ENCODE results near the gene ATP11A. TPM values are rescaled to one million over a fixed set of nuclear protein-coding genes. Genes with fewer than 3 reads are reported as not detected.
A peak's percentile ranks its signal among the peaks of the same experiment; 100 is the strongest.

Gene ATP11A
- total and polyA plus RNA-seq, 9 donors, result 11.9 to 26.7 (median 21.3) TPM

- Histone ChIP-seq H3K9me3 (replicated peaks; ENCODE audit: control insufficient read depth, low read depth, low read length) (no peaks in the 10 kb centered on the region), H3K4me1 (ENCODE audit: control insufficient read depth, insufficient read depth, low read length) (peaks cover 9% of the 10 kb centered on the region), H3K27ac (ENCODE audit: low read length) (no peak overlapping the region), H3K4me3 (ENCODE audit: low read length) (no peak overlapping the region), H3K36me3 (ENCODE audit: control insufficient read depth, insufficient read depth, low read length) (no peaks in the 10 kb centered on the region), H3K27me3 (ENCODE audit: control insufficient read depth, insufficient read depth, low read length) (peaks cover 2% of the 10 kb centered on the region)
- 87% methylated on average over 25 of the region's 36 CpGs for WGBS (ENCODE audit: insufficient coverage)
- no peak for DNase-seq
Measured at GRCh38 chr13:112774829-112775565, 85.2 kb downstream of the ATP11A start.

- Histone ChIP-seq H3K27ac (ENCODE audit: low read length) (no peak overlapping the region), H3K4me1 (ENCODE audit: control insufficient read depth, insufficient read depth, low read length) (peaks cover 5% of the 10 kb centered on the region), H3K27me3 (ENCODE audit: control insufficient read depth, insufficient read depth, low read length) (peaks cover 2% of the 10 kb centered on the region), H3K4me3 (ENCODE audit: low read length) (no peak overlapping the region), H3K36me3 (ENCODE audit: control insufficient read depth, insufficient read depth, low read length) (no peaks in the 10 kb centered on the region), H3K9me3 (replicated peaks; ENCODE audit: control insufficient read depth, low read depth, low read length) (no peaks in the 10 kb centered on the region)
- 50% methylated on average over 20 of the region's 25 CpGs for WGBS (ENCODE audit: insufficient coverage)
- no peak for DNase-seq
Measured at GRCh38 chr13:112775791-112776279, 86.0 kb downstream of the ATP11A start.

- Histone ChIP-seq H3K27ac (ENCODE audit: low read length) (no peak overlapping the region), H3K4me1 (ENCODE audit: control insufficient read depth, insufficient read depth, low read length) (peaks cover 6% of the 10 kb centered on the region), H3K36me3 (ENCODE audit: control insufficient read depth, insufficient read depth, low read length) (no peaks in the 10 kb centered on the region), H3K27me3 (ENCODE audit: control insufficient read depth, insufficient read depth, low read length) (peaks cover 2% of the 10 kb centered on the region), H3K9me3 (replicated peaks; ENCODE audit: control insufficient read depth, low read depth, low read length) (no peaks in the 10 kb centered on the region), H3K4me3 (ENCODE audit: low read length) (no peak overlapping the region)
- WGBS (ENCODE audit: insufficient coverage), result 100% methylated on average over 2 of the region's 9 CpGs
- no peak for DNase-seq
Measured at GRCh38 chr13:112776354-112776753, 86.5 kb downstream of the ATP11A start.

GRCh38 chr13:112776971-112777370 is 87.1 kb downstream of the ATP11A start:
- H3K4me1 ChIP-seq (ENCODE audit: control insufficient read depth, insufficient read depth, low read length), result peaks cover 11% of the 10 kb centered on the region
- H3K9me3 ChIP-seq (replicated peaks; ENCODE audit: control insufficient read depth, low read depth, low read length), result no peaks in the 10 kb centered on the region
- H3K36me3 ChIP-seq (ENCODE audit: control insufficient read depth, insufficient read depth, low read length), result no peaks in the 10 kb centered on the region
- no peak overlapping the region for H3K27ac ChIP-seq (ENCODE audit: low read length)
- WGBS (ENCODE audit: insufficient coverage), result 88% methylated on average over 10 of the region's 11 CpGs
- H3K27me3 ChIP-seq (ENCODE audit: control insufficient read depth, insufficient read depth, low read length), result peaks cover 2% of the 10 kb centered on the region
- H3K4me3 ChIP-seq (ENCODE audit: low read length), result no peak overlapping the region
- DNase-seq, result no peak

- 70% methylated on average over 22 of the region's 27 CpGs for WGBS (ENCODE audit: insufficient coverage)
- peaks cover 2% of the 10 kb centered on the region for H3K27me3 ChIP-seq (ENCODE audit: control insufficient read depth, insufficient read depth, low read length)
- DNase-seq, result no peak
- peaks cover 17% of the 10 kb centered on the region for H3K4me1 ChIP-seq (ENCODE audit: control insufficient read depth, insufficient read depth, low read length)
- H3K36me3 ChIP-seq (ENCODE audit: control insufficient read depth, insufficient read depth, low read length), result no peaks in the 10 kb centered on the region
- no peak overlapping the region for H3K4me3 ChIP-seq (ENCODE audit: low read length)
- no peaks in the 10 kb centered on the region for H3K9me3 ChIP-seq (replicated peaks; ENCODE audit: control insufficient read depth, low read depth, low read length)
- H3K27ac ChIP-seq (ENCODE audit: low read length), result no peak overlapping the region
Measured at GRCh38 chr13:112777637-112778406, 88.0 kb downstream of the ATP11A start.

- Histone ChIP-seq H3K27me3 (ENCODE audit: control insufficient read depth, insufficient read depth, low read length) (no peaks in the 10 kb centered on the region), H3K36me3 (ENCODE audit: control insufficient read depth, insufficient read depth, low read length) (no peaks in the 10 kb centered on the region), H3K4me1 (ENCODE audit: control insufficient read depth, insufficient read depth, low read length) (peaks cover 24% of the 10 kb centered on the region), H3K4me3 (ENCODE audit: low read length) (no peak overlapping the region), H3K9me3 (replicated peaks; ENCODE audit: control insufficient read depth, low read depth, low read length) (no peaks in the 10 kb centered on the region), H3K27ac (ENCODE audit: low read length) (no peak overlapping the region)
- no peak for DNase-seq
- 82% methylated on average over 22 of the region's 23 CpGs for WGBS (ENCODE audit: insufficient coverage)
Measured at GRCh38 chr13:112779856-112780604, 90.2 kb downstream of the ATP11A start.

GRCh38 chr13:112781287-112781686 is 91.4 kb downstream of the ATP11A start:
- no peak overlapping the region for H3K27ac ChIP-seq (ENCODE audit: low read length)

GRCh38 chr13:112781881-112782361 is 92.1 kb downstream of the ATP11A start:
- Histone ChIP-seq H3K27ac (ENCODE audit: low read length) (no peak overlapping the region), H3K36me3 (ENCODE audit: control insufficient read depth, insufficient read depth, low read length) (peaks cover 10% of the 10 kb centered on the region), H3K9me3 (replicated peaks; ENCODE audit: control insufficient read depth, low read depth, low read length) (no peaks in the 10 kb centered on the region), H3K27me3 (ENCODE audit: control insufficient read depth, insufficient read depth, low read length) (no peaks in the 10 kb centered on the region), H3K4me3 (ENCODE audit: low read length) (no peak overlapping the region), H3K4me1 (ENCODE audit: control insufficient read depth, insufficient read depth, low read length) (peaks cover 20% of the 10 kb centered on the region)
- peak; percentile 54 for DNase-seq
- 80% methylated on average over 16 of the region's 19 CpGs for WGBS (ENCODE audit: insufficient coverage)

More at GRCh38 chr13:112781287-112781686, 91.4 kb downstream of the ATP11A start:
- DNase-seq, result no peak
- H3K36me3 ChIP-seq (ENCODE audit: control insufficient read depth, insufficient read depth, low read length), result peaks cover 7% of the 10 kb centered on the region
- peaks cover 20% of the 10 kb centered on the region for H3K4me1 ChIP-seq (ENCODE audit: control insufficient read depth, insufficient read depth, low read length)
- 81% methylated on average over 12 of the region's 18 CpGs for WGBS (ENCODE audit: insufficient coverage)
- H3K27me3 ChIP-seq (ENCODE audit: control insufficient read depth, insufficient read depth, low read length), result no peaks in the 10 kb centered on the region
- no peaks in the 10 kb centered on the region for H3K9me3 ChIP-seq (replicated peaks; ENCODE audit: control insufficient read depth, low read depth, low read length)
- H3K4me3 ChIP-seq (ENCODE audit: low read length), result no peak overlapping the region

GRCh38 chr13:112782429-112783010 is 92.7 kb downstream of the ATP11A start:
- no peaks in the 10 kb centered on the region for H3K9me3 ChIP-seq (replicated peaks; ENCODE audit: control insufficient read depth, low read depth, low read length)
- no peak overlapping the region for H3K4me3 ChIP-seq (ENCODE audit: low read length)
- peaks cover 20% of the 10 kb centered on the region for H3K4me1 ChIP-seq (ENCODE audit: control insufficient read depth, insufficient read depth, low read length)
- H3K36me3 ChIP-seq (ENCODE audit: control insufficient read depth, insufficient read depth, low read length), result peaks cover 10% of the 10 kb centered on the region
- H3K27ac ChIP-seq (ENCODE audit: low read length), result no peak overlapping the region
- no peak for DNase-seq
- H3K27me3 ChIP-seq (ENCODE audit: control insufficient read depth, insufficient read depth, low read length), result no peaks in the 10 kb centered on the region
- 46% methylated on average over 15 of the region's 15 CpGs for WGBS (ENCODE audit: insufficient coverage)
